GM18858 (cell line): ENCODE results near the gene USB1.
"Not testable (repeated sequence)": the region's sequence is repeated elsewhere in the genome, so short reads cannot be mapped to it uniquely, and the experiment has no call there.

Experiments
- ATAC-seq: cut with Tn5 transposase; IDR thresholded peaks from one replicate; pipeline ENCODE4 v1.9.1; 2021; ENCODE audit not compliant: unreplicated experiment

Gene USB1

GRCh38 chr16:57969451-57970123 lies 31.6 kb upstream of the USB1 start:
- no peak for ATAC-seq

GRCh38 chr16:57970319-57970718 lies 30.9 kb upstream of the USB1 start:
- ATAC-seq, result no peak

DNA sequence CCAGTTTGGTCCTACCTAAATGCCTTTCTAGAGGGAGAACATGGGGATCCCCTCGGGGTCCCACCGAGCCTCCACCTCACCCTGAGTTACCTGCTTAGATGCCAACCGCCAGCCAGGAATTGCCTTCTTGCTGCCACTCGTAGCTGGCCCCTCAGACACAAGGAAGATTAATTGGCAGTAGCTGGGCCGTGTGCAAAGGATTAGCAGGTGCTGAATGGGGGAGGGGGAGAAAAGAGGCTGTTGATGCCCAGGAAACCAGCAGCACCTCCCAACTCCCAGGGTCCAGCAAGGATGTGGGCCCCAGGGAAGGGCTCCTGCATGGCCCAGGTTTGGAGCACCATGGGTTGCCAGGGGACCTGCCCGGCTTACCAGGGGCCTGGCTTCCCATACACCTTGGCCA lies 30.2 kb upstream of the USB1 start, which contains the start of gene CNGB1:
Gene CNGB1 (minus strand): TSS at position 159 of the 400 bp plus-strand sequence. CDS start 3,842 bp downstream, outside the sequence.
- no peak for ATAC-seq

- no peak for ATAC-seq
Measured at GRCh38 chr16:57971848-57972247, 29.4 kb upstream of the USB1 start.

DNA sequence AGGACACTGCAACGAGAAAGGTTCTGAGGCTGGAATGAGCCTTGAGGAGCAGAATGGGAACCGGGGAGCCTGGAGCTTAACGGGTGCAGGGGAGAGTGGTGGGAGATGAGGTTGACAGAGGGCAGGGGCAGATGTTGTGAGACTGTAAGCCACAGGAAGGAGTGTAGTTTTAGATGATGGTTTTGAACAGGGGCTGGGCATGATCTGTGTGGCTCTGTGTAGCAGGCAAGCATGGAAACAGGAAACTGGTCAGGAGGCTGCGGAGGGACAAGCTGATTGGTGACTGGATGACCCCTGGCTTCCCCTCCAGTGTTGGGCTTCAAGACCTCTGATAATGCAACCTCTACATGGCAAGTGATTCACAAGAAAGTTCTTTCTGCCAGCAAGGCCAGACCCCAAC lies 28.9 kb upstream of the USB1 start:
- ATAC-seq, result no peak

- no peak for ATAC-seq
Measured at GRCh38 chr16:57976331-57976796, 24.8 kb upstream of the USB1 start.

- no peak for ATAC-seq
Measured at GRCh38 chr16:57977418-57978069, 23.7 kb upstream of the USB1 start.

GRCh38 chr16:57978070-57978465 lies 23.1 kb upstream of the USB1 start:
- not testable (repeated sequence) for ATAC-seq

DNA sequence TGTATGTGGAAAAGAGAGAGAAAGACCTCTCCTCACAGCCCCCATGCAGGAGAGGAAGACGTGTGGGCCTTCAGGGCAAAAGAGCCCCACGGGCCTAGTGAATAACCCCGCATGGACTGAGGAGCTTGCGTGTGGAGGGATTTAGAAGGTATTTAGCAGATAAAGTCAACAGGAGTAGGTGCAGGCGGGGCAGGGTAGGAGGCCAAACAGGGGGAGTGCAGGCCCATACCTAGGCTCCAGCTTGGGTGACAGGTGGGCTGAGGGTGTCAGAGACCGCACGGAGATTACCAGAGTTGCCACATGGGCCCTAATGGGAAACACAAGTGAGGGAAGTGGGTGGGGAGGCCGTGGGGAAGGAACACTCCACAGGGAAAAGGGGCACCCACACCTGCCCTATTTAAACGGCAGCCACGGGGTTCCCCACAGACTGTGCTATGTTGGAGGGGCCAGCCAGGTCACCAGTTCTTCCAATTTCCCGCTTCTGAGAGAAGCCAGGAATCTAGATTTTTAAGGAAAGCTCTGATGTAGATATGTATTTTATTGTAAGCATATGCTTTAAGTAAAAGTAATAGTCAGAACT lies 22.1 kb upstream of the USB1 start:
- no peak for ATAC-seq

DNA sequence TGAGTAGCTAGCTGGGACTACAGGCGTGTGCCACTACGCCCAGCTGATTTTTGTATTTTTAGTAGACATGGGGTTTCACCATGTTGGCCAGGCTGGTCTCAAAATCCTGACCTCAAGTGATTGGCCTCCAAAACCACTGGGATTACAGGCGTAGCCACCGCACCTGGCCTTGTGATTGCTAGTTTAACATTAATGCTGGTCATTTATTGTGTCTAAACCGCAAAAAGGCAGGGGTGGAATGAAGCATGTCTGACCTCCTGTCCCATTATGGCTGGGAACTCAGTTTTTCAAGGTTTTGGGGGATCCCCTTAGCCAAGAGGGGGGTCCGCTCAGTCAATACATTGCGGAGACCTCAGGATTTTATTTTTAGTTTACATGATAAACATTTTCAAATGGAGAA lies 19.6 kb upstream of the USB1 start:
- no peak for ATAC-seq

DNA sequence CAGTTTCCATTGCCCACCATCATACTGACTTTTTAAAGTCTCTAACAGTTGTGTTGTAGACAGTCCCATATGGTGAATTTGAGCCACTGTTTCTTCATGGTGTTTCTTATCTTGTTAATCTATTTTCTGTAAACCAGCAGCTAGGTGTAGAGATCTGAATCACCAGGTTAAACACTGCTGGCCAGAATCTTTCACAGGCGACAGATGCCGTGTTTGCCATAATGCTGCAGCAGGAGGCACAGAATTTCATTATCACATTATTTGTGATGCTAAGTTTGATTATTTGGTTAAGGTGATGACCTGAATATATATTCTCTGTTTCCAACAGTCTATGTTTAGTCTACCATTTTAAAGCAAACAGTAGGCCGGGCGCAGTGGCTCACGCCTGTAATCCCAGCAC lies 18.8 kb upstream of the USB1 start:
- no peak for ATAC-seq

- ATAC-seq, result no peak
Measured at GRCh38 chr16:57984443-57985203, 16.6 kb upstream of the USB1 start.

- no peak for ATAC-seq
Measured at GRCh38 chr16:57985204-57986181, 15.7 kb upstream of the USB1 start.

GRCh38 chr16:57986196-57986595 lies 15.0 kb upstream of the USB1 start:
- no peak for ATAC-seq

GRCh38 chr16:57987441-57988177 lies 13.6 kb upstream of the USB1 start:
- no peak for ATAC-seq

- no peak for ATAC-seq
Measured at GRCh38 chr16:57988929-57989328, 12.3 kb upstream of the USB1 start.

DNA sequence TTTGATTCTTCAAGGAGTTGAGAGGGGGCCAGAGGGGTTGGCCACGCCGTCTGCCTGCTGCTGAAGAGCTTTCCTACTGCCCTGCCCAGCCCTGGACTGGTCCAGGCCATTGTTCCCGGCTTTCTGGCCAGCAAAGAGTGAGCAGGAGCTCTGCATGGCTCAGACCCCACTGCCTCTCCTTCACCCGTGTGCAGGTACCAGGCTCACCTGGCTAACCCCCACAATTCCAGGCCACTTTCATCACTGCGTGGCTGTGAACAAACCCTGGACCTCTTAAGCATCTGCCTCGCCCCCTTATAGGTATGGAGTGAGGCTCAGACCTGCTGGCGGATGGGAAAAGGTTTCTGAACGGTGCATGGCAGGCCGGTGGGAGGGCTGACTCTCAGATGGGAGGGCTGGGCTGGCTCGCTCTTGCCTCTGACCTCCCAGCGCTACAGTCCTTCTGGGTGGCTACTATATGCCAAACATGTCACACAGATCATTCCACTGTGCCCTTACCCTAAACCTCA lies 9.6 kb upstream of the USB1 start:
- no peak for ATAC-seq

GRCh38 chr16:57992084-57992483 lies 9.1 kb upstream of the USB1 start:
- no peak for ATAC-seq

- no peak for ATAC-seq
Measured at GRCh38 chr16:57993438-57993837, 7.8 kb upstream of the USB1 start.
